Endothelial cell (in vitro differentiated cells): Measurements from ENCODE around the gene CTBP2. TPM values are rescaled to one million over a fixed set of nuclear protein-coding genes. Genes with fewer than 3 reads are reported as not detected.

Experiments used
- DNase-seq: peaks from one replicate; pipeline ENCODE4 v3.0.0; 2021; ENCODE audit warnings: low spot score
- H3K27ac Mint-ChIP-seq: one replicate; pipeline ENCODE4 v1.8.0; 2021; ENCODE audit warnings: mixed read lengths, inconsistent platforms; ENCODE audit not compliant: unreplicated experiment
- H3K27me3 Mint-ChIP-seq: one replicate; pipeline ENCODE4 v1.8.0; 2021; ENCODE audit warnings: mild to moderate bottlenecking, moderate library complexity, mixed read lengths, inconsistent platforms; ENCODE audit not compliant: unreplicated experiment
- H3K36me3 Mint-ChIP-seq: one replicate; pipeline ENCODE4 v1.8.0; 2021; ENCODE audit warnings: mild to moderate bottlenecking, low read depth, mixed read lengths, inconsistent platforms; ENCODE audit not compliant: unreplicated experiment
- H3K4me1 Mint-ChIP-seq: one replicate; pipeline ENCODE4 v1.8.0; 2021; ENCODE audit warnings: mild to moderate bottlenecking, mixed read lengths, inconsistent platforms; ENCODE audit not compliant: unreplicated experiment
- H3K4me3 Mint-ChIP-seq: one replicate; pipeline ENCODE4 v1.8.0; 2021; ENCODE audit warnings: mild to moderate bottlenecking, mixed read lengths, inconsistent platforms; ENCODE audit not compliant: unreplicated experiment
- H3K9me3 Mint-ChIP-seq: one replicate; pipeline ENCODE4 v1.8.0; 2021; ENCODE audit warnings: mixed read lengths, inconsistent platforms; ENCODE audit not compliant: unreplicated experiment
- total RNA-seq: library from RNA; stranded (reverse); fragmentation: NEBNext Ultra II Directional; extraction: Animal tissue kit (Norgen Biotek cat#: 25700); gene quantifications from one replicate; pipeline ENCODE4 v1.2.1, GENCODE V29; 2021; ENCODE audit not compliant: unreplicated experiment
- TF ChIP-seq, protein P1 (sequence below): fragments of 200-600 bp; sonication (generic); IDR thresholded peaks from one replicate; pipeline ENCODE4 v1.5.0; 2021; ENCODE audit warnings: antibody characterized with exemption; ENCODE audit not compliant: unreplicated experiment

The CTBP2 gene
- total RNA-seq, 1 donor from 2014 or later: 145 TPM

DNA sequence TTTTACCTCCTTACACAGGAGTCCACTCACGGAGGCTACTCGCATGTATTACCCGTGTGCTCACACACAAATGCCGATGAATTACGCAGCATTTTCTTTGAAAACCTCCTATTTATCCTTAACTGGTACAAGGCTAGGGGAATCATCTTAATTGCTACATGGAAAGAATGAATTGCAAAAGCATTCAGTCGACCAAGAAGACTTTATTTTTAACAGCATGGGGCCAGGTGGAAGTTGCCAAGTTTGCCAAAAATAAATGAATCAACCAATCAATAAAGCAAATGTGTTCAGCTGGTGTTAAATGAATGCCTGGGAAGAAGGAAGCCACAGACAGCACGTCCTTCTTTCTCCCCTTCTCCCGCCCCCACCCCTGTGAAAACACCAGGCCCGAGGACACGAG is 55.8 kb downstream of the CTBP2 start:
- H3K9me3 Mint-ChIP-seq: no peaks in the 10 kb centered on the region
- H3K4me1 Mint-ChIP-seq: peaks cover 66% of the 10 kb centered on the region

DNA sequence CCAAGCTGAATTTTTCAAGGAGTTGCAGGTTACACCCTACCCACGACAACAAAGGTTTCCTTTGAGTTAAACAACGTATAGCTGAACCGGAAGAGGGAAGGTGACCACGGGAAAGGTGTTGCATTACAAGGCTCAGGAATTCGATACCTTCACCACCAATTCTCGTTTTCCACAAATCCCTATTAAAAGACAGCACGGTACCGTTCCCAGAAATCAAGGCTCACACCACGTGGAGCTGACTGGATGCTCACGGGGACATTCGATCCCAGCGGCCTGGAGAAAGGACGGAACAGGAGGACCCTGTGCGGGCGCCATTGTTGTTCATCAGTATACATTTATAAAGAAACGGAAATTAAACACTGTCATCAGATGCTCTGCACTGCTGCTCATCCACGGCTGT is 56.4 kb downstream of the CTBP2 start:
- H3K27me3 Mint-ChIP-seq: peaks cover 7% of the 10 kb centered on the region
- no peaks in the 10 kb centered on the region for H3K9me3 Mint-ChIP-seq
- peaks cover 68% of the 10 kb centered on the region for H3K4me1 Mint-ChIP-seq
- no peak overlapping the region for H3K4me3 Mint-ChIP-seq
- TF ChIP-seq, protein P1, sequence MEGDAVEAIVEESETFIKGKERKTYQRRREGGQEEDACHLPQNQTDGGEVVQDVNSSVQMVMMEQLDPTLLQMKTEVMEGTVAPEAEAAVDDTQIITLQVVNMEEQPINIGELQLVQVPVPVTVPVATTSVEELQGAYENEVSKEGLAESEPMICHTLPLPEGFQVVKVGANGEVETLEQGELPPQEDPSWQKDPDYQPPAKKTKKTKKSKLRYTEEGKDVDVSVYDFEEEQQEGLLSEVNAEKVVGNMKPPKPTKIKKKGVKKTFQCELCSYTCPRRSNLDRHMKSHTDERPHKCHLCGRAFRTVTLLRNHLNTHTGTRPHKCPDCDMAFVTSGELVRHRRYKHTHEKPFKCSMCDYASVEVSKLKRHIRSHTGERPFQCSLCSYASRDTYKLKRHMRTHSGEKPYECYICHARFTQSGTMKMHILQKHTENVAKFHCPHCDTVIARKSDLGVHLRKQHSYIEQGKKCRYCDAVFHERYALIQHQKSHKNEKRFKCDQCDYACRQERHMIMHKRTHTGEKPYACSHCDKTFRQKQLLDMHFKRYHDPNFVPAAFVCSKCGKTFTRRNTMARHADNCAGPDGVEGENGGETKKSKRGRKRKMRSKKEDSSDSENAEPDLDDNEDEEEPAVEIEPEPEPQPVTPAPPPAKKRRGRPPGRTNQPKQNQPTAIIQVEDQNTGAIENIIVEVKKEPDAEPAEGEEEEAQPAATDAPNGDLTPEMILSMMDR: no peak
- H3K36me3 Mint-ChIP-seq: peaks cover 35% of the 10 kb centered on the region
- DNase-seq: no peak
- H3K27ac Mint-ChIP-seq: no peak overlapping the region

More for the DNA sequence above, 55.8 kb downstream of the CTBP2 start:
- H3K27me3 Mint-ChIP-seq: peaks cover 7% of the 10 kb centered on the region
- TF ChIP-seq, protein P1: no peak
- no peak overlapping the region for H3K4me3 Mint-ChIP-seq
- no peak for DNase-seq
- no peak overlapping the region for H3K27ac Mint-ChIP-seq
- H3K36me3 Mint-ChIP-seq: peaks cover 38% of the 10 kb centered on the region

DNA sequence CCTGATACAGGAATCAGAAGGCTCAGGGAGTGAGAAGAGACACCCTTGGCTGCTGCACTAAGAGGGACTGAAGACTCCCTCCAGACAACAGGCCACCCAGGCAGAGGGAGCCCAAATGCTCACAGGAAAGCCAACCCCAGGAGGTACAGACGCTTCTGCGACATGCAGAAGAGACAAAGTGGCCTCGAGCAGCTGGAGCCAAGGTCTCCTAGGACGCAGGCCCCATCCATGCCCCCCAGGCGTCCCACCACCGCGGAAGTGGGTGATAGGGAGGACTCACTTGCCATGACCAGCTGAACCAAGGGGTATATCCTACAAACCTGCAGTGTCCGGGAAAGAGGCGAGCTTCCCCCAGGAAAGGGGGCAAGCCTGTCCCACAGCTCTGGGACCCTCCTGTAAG is 56.9 kb downstream of the CTBP2 start:
- Mint-ChIP-seq H3K27ac (peak overlapping the region; percentile 52), H3K4me3 (no peak overlapping the region), H3K36me3 (peaks cover 30% of the 10 kb centered on the region), H3K9me3 (no peaks in the 10 kb centered on the region), H3K27me3 (peaks cover 7% of the 10 kb centered on the region), H3K4me1 (peaks cover 68% of the 10 kb centered on the region)
- TF ChIP-seq, protein P1: no peak
- DNase-seq: no peak

DNA sequence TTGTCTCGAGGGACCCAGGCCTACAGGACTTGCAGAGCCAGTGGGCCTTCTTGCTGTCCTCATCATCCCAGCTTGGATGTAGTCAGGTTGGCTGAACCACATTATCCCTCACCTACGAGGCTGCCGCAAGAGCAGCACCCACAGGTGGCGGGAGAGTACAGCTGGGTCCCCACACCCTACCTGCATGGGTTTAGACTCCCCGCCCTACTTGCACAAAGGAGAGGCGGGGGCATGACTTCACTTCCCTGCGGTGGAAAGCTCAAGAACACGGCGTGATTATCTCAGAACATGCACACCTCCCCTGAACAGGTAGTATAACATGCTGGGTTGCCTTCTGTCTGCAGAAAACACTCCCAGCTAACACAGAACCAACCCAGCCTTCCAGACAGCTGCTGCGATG is 57.5 kb downstream of the CTBP2 start:
- Mint-ChIP-seq H3K36me3 (peaks cover 24% of the 10 kb centered on the region), H3K27ac (peak overlapping the region; percentile 52), H3K4me1 (peaks cover 68% of the 10 kb centered on the region), H3K27me3 (peaks cover 7% of the 10 kb centered on the region), H3K4me3 (no peak overlapping the region), H3K9me3 (no peaks in the 10 kb centered on the region)
- TF ChIP-seq, protein P1: no peak
- no peak for DNase-seq

DNA sequence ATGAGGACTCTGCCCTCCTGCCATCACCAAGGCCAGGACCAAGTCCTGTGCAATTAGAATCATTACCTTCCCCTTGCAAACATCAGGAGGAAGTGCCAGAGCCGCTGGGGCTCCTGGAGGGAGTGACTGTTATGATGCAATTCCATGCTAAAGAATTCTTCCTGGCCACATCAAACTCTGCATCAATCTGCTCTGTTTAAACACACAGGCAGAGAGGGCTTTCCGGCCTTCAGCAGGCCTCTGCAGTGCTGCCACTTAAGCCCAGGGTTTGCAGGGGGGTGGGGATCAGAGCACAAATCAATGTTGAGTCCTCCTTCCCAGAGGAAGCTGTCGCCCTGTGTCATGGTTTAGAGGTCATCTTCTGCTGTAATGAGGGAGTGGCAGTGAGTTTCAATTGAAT is 58.1 kb downstream of the CTBP2 start:
- DNase-seq: no peak
- no peak overlapping the region for H3K4me3 Mint-ChIP-seq
- H3K4me1 Mint-ChIP-seq: peaks cover 64% of the 10 kb centered on the region
- H3K27ac Mint-ChIP-seq: no peak overlapping the region
- peaks cover 18% of the 10 kb centered on the region for H3K36me3 Mint-ChIP-seq
- H3K9me3 Mint-ChIP-seq: no peaks in the 10 kb centered on the region
- TF ChIP-seq, protein P1: no peak
- H3K27me3 Mint-ChIP-seq: peaks cover 7% of the 10 kb centered on the region
